Measurements from ENCODE around the gene CFAP161. TPM values are rescaled to one million over a fixed set of nuclear protein-coding genes. Genes with fewer than 3 reads are reported as not detected.
"Not testable (repeated sequence)": the region's sequence is repeated elsewhere in the genome, so short reads cannot be mapped to it uniquely, and the experiment has no call there.

The CFAP161 gene
- polyA plus RNA-seq, 1 donor (not counting 4 experiments of a cell fraction or from before 2014, with no cell fraction given), result not detected

DNA sequence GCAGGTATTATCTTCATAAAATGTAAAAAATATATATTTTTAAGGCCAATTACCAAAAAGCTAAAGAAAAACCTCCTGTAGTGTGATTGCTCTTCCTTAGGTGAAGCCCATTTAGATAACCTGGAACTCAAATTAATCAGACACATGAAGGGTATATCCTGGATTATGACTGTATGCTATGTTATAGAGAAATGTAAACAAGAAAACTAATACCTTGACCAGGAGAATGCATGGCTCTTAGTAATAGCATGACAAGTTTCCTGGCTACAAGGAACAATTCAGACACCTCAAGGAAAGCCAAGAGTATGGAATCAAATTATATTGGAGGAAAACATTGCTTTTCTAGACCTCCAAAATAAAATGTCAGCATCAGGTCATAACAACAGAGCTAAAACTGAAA is 14.0 kb upstream of the CFAP161 start:
- Histone ChIP-seq H3K4me3 (ENCODE audit: control insufficient read depth in 2 of 3, extremely low read depth in 1 of 3, insufficient read depth in 2 of 3, low read depth in 1 of 3, low read length in 3 of 3) (no peak overlapping the region), H2AFZ (ENCODE audit: control insufficient read depth, low read length) (no peak overlapping the region), H3K36me3 (ENCODE audit: control insufficient read depth in 2 of 2, extremely low read depth in 1 of 2, insufficient read depth in 2 of 2, low read length in 2 of 2) (no peaks in the 10 kb centered on the region), H4K20me1 (ENCODE audit: control insufficient read depth, extremely low read depth, insufficient read depth, low read length) (no peaks in the 10 kb centered on the region), H3K27ac (ENCODE audit: control insufficient read depth, insufficient read depth, low read length) (no peak overlapping the region), H3K4me2 (ENCODE audit: control insufficient read depth, extremely low read depth, insufficient read depth, low read depth, low read length) (no peak overlapping the region), H3K9me3 (ENCODE audit: control insufficient read depth, low read depth, low read length) (no peaks in the 10 kb centered on the region), H3K9me1 (ENCODE audit: control insufficient read depth, extremely low read depth, insufficient read depth, low read length) (no peaks in the 10 kb centered on the region), H3K79me2 (ENCODE audit: control insufficient read depth, insufficient read depth, low read length) (no peaks in the 10 kb centered on the region), H3K9ac (ENCODE audit: control insufficient read depth, extremely low read depth, insufficient read depth, low read length) (no peak overlapping the region), H3K27me3 (ENCODE audit: control insufficient read depth, extremely low read depth, insufficient read depth, low read length) (peaks cover 6% of the 10 kb centered on the region), H3K4me1 (ENCODE audit: control insufficient read depth, extremely low read depth, insufficient read depth, low read length) (peaks cover 6% of the 10 kb centered on the region)
- dilution Hi-C loops (cut with MboI; ENCODE audit: extremely low pct_ligation_motif_present, low sequenced_read_pairs), result no loop called here
- no peak for TF ChIP-seq EZH2 (IDR thresholded peaks at IDR 0.05; ENCODE audit: low read length)
- TF ChIP-seq, protein P1, sequence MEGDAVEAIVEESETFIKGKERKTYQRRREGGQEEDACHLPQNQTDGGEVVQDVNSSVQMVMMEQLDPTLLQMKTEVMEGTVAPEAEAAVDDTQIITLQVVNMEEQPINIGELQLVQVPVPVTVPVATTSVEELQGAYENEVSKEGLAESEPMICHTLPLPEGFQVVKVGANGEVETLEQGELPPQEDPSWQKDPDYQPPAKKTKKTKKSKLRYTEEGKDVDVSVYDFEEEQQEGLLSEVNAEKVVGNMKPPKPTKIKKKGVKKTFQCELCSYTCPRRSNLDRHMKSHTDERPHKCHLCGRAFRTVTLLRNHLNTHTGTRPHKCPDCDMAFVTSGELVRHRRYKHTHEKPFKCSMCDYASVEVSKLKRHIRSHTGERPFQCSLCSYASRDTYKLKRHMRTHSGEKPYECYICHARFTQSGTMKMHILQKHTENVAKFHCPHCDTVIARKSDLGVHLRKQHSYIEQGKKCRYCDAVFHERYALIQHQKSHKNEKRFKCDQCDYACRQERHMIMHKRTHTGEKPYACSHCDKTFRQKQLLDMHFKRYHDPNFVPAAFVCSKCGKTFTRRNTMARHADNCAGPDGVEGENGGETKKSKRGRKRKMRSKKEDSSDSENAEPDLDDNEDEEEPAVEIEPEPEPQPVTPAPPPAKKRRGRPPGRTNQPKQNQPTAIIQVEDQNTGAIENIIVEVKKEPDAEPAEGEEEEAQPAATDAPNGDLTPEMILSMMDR (optimal IDR thresholded peaks at IDR 0.05 in 1 of 3, IDR thresholded peaks at IDR 0.05 in 1 of 3, conservative IDR thresholded peaks at IDR 0.05 in 1 of 3; ENCODE audit: extremely low read depth in 1 of 3, insufficient read depth in 2 of 3, low read length in 3 of 3), result no peak
- DNase-seq (ENCODE audit: low read depth, low spot score), result no peak
- no peak for FAIRE-seq

- DNase-seq (ENCODE audit: low read depth, low spot score), result no peak
- Histone ChIP-seq H3K79me2 (ENCODE audit: control insufficient read depth, insufficient read depth, low read length) (no peaks in the 10 kb centered on the region), H3K27ac (ENCODE audit: control insufficient read depth, insufficient read depth, low read length) (no peak overlapping the region), H3K4me2 (ENCODE audit: control insufficient read depth, extremely low read depth, insufficient read depth, low read depth, low read length) (no peak overlapping the region), H2AFZ (ENCODE audit: control insufficient read depth, low read length) (no peak overlapping the region), H3K36me3 (ENCODE audit: control insufficient read depth in 2 of 2, extremely low read depth in 1 of 2, insufficient read depth in 2 of 2, low read length in 2 of 2) (no peaks in the 10 kb centered on the region), H3K9ac (ENCODE audit: control insufficient read depth, extremely low read depth, insufficient read depth, low read length) (no peak overlapping the region), H3K9me3 (ENCODE audit: control insufficient read depth, low read depth, low read length) (no peaks in the 10 kb centered on the region), H3K27me3 (ENCODE audit: control insufficient read depth, extremely low read depth, insufficient read depth, low read length) (no peaks in the 10 kb centered on the region), H3K9me1 (ENCODE audit: control insufficient read depth, extremely low read depth, insufficient read depth, low read length) (no peaks in the 10 kb centered on the region), H4K20me1 (ENCODE audit: control insufficient read depth, extremely low read depth, insufficient read depth, low read length) (no peaks in the 10 kb centered on the region), H3K4me3 (ENCODE audit: control insufficient read depth in 2 of 3, extremely low read depth in 1 of 3, insufficient read depth in 2 of 3, low read depth in 1 of 3, low read length in 3 of 3) (no peak overlapping the region), H3K4me1 (ENCODE audit: control insufficient read depth, extremely low read depth, insufficient read depth, low read length) (no peaks in the 10 kb centered on the region)
- dilution Hi-C loops (cut with MboI; ENCODE audit: extremely low pct_ligation_motif_present, low sequenced_read_pairs), result no loop called here
- TF ChIP-seq, protein P1 (optimal IDR thresholded peaks at IDR 0.05 in 1 of 3, IDR thresholded peaks at IDR 0.05 in 1 of 3, conservative IDR thresholded peaks at IDR 0.05 in 1 of 3; ENCODE audit: extremely low read depth in 1 of 3, insufficient read depth in 2 of 3, low read length in 3 of 3), result no peak
- no peak for TF ChIP-seq EZH2 (IDR thresholded peaks at IDR 0.05; ENCODE audit: low read length)
- no peak for FAIRE-seq
These were observed 7.2 kb upstream of the CFAP161 start for GRCh38 chr15:81126892-81127291.

GRCh38 chr15:81141478-81141877 is 7.4 kb downstream of the CFAP161 start:
- H3K36me3 ChIP-seq (ENCODE audit: control insufficient read depth in 2 of 2, extremely low read depth in 1 of 2, insufficient read depth in 2 of 2, low read length in 2 of 2); DNase-seq (ENCODE audit: low read depth, low spot score); dilution Hi-C loops (cut with MboI; ENCODE audit: extremely low pct_ligation_motif_present, low sequenced_read_pairs); H3K4me3 ChIP-seq (ENCODE audit: control insufficient read depth in 2 of 3, extremely low read depth in 1 of 3, insufficient read depth in 2 of 3, low read depth in 1 of 3, low read length in 3 of 3); H3K27me3 ChIP-seq (ENCODE audit: control insufficient read depth, extremely low read depth, insufficient read depth, low read length); H3K79me2 ChIP-seq (ENCODE audit: control insufficient read depth, insufficient read depth, low read length); FAIRE-seq; H4K20me1 ChIP-seq (ENCODE audit: control insufficient read depth, extremely low read depth, insufficient read depth, low read length); H3K9ac ChIP-seq (ENCODE audit: control insufficient read depth, extremely low read depth, insufficient read depth, low read length); H3K27ac ChIP-seq (ENCODE audit: control insufficient read depth, insufficient read depth, low read length); H3K4me1 ChIP-seq (ENCODE audit: control insufficient read depth, extremely low read depth, insufficient read depth, low read length); H3K4me2 ChIP-seq (ENCODE audit: control insufficient read depth, extremely low read depth, insufficient read depth, low read depth, low read length); H2AFZ ChIP-seq (ENCODE audit: control insufficient read depth, low read length); H3K9me3 ChIP-seq (ENCODE audit: control insufficient read depth, low read depth, low read length); H3K9me1 ChIP-seq (ENCODE audit: control insufficient read depth, extremely low read depth, insufficient read depth, low read length): not testable (repeated sequence)
